Stimulated activated CD4-positive, alpha-beta T cell treated with anti-CD3 and anti-CD28 coated beads, Interleukin-4, amount 100 ng/mL, for 1 hour (primary cell): ENCODE data around the gene IVL.

Experiments
- DNase-seq: peaks from one replicate; pipeline ENCODE4 v3.0.0-alpha.2; 2020

IVL gene

GRCh38 chr1:152899027-152899426 lies 9.3 kb upstream of the IVL start:
- DNase-seq, result no peak

GRCh38 chr1:152899883-152900282 lies 8.5 kb upstream of the IVL start:
- DNase-seq, result no peak

- DNase-seq, result no peak
These were observed 6.7 kb upstream of the IVL start for GRCh38 chr1:152901631-152902030.

- DNase-seq, result no peak
These were observed 5.7 kb upstream of the IVL start for GRCh38 chr1:152902636-152903035.

- no peak for DNase-seq
These were observed 3.5 kb upstream of the IVL start for GRCh38 chr1:152904688-152905440.

- DNase-seq, result no peak
These were observed 2.3 kb upstream of the IVL start for GRCh38 chr1:152906023-152906565.

- DNase-seq, result no peak
These were observed 860 bp downstream of the IVL start for GRCh38 chr1:152909206-152909605.

- no peak for DNase-seq
These were observed 4.1 kb downstream of the IVL start for GRCh38 chr1:152912471-152912870.

GRCh38 chr1:152912900-152913299 lies 4.6 kb downstream of the IVL start:
- DNase-seq, result no peak

GRCh38 chr1:152917794-152918193 lies 9.4 kb downstream of the IVL start:
- no peak for DNase-seq

- DNase-seq, result no peak
These were observed 10.7 kb downstream of the IVL start for GRCh38 chr1:152919071-152919470.

- no peak for DNase-seq
These were observed 15.8 kb downstream of the IVL start for GRCh38 chr1:152924191-152924590.

GRCh38 chr1:152926091-152926490 lies 17.7 kb downstream of the IVL start:
- DNase-seq, result no peak

- DNase-seq, result no peak
These were observed 20.3 kb downstream of the IVL start for GRCh38 chr1:152928671-152929070.

- no peak for DNase-seq
These were observed 23.9 kb downstream of the IVL start for GRCh38 chr1:152932170-152932811.

GRCh38 chr1:152933196-152933595 lies 24.9 kb downstream of the IVL start:
- no peak for DNase-seq

- DNase-seq, result no peak
These were observed 32.3 kb downstream of the IVL start for GRCh38 chr1:152940614-152941013.

GRCh38 chr1:152941037-152941711 lies 32.8 kb downstream of the IVL start:
- no peak for DNase-seq

GRCh38 chr1:152942161-152942560 lies 33.8 kb downstream of the IVL start:
- DNase-seq, result no peak

- no peak for DNase-seq
These were observed 37.9 kb downstream of the IVL start for GRCh38 chr1:152946248-152946647.

GRCh38 chr1:152946651-152947256 lies 38.4 kb downstream of the IVL start, which contains the start of gene SPRR5:
Gene SPRR5 (plus strand): TSS chr1:152947206. CDS start chr1:152948555, 1,349 bp downstream.
- DNase-seq, result no peak

GRCh38 chr1:152951711-152952110 lies 43.4 kb downstream of the IVL start:
- no peak for DNase-seq

- no peak for DNase-seq
These were observed 45.4 kb downstream of the IVL start for GRCh38 chr1:152953761-152954160.
